ENCODE measurements around the gene ATP11B. TPM values are rescaled to one million over a fixed set of nuclear protein-coding genes. Genes with fewer than 3 reads are reported as not detected.

The ATP11B gene
- total RNA-seq, 1 donor from 2014 or later, result 38.6 TPM

DNA sequence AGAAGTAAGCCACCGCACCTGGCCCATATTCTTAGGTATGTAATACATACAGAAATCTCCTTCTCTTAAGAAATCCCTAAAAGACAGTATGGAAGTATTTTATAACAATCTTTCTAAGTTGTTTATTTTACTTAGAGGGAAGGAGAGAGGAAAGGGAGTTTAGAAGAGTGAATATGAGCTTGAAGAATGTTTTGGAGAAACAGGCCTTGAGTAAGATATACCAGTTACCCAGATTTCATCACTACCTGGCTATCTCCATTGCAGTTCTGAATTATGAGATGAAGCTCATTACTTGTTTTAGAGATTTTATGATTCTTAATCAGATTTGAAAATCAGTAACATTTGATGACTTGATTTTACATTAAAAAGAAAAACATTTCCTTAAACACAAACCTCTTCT is 115.2 kb downstream of the ATP11B start:
- no peak for DNase-seq (ENCODE audit: low read depth)
- H3K4me3 ChIP-seq (ENCODE audit: low read depth, low read length), result no peak overlapping the region
- TF ChIP-seq, protein P1, sequence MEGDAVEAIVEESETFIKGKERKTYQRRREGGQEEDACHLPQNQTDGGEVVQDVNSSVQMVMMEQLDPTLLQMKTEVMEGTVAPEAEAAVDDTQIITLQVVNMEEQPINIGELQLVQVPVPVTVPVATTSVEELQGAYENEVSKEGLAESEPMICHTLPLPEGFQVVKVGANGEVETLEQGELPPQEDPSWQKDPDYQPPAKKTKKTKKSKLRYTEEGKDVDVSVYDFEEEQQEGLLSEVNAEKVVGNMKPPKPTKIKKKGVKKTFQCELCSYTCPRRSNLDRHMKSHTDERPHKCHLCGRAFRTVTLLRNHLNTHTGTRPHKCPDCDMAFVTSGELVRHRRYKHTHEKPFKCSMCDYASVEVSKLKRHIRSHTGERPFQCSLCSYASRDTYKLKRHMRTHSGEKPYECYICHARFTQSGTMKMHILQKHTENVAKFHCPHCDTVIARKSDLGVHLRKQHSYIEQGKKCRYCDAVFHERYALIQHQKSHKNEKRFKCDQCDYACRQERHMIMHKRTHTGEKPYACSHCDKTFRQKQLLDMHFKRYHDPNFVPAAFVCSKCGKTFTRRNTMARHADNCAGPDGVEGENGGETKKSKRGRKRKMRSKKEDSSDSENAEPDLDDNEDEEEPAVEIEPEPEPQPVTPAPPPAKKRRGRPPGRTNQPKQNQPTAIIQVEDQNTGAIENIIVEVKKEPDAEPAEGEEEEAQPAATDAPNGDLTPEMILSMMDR (IDR thresholded peaks at IDR 0.05; ENCODE audit: insufficient read depth, low read length, poor library complexity, severe bottlenecking), result no peak
- no peaks in the 10 kb centered on the region for H3K27me3 ChIP-seq (ENCODE audit: control insufficient read depth, insufficient read depth, low read length)
- H3K36me3 ChIP-seq (ENCODE audit: control insufficient read depth, insufficient read depth, low read length), result no peaks in the 10 kb centered on the region

DNA sequence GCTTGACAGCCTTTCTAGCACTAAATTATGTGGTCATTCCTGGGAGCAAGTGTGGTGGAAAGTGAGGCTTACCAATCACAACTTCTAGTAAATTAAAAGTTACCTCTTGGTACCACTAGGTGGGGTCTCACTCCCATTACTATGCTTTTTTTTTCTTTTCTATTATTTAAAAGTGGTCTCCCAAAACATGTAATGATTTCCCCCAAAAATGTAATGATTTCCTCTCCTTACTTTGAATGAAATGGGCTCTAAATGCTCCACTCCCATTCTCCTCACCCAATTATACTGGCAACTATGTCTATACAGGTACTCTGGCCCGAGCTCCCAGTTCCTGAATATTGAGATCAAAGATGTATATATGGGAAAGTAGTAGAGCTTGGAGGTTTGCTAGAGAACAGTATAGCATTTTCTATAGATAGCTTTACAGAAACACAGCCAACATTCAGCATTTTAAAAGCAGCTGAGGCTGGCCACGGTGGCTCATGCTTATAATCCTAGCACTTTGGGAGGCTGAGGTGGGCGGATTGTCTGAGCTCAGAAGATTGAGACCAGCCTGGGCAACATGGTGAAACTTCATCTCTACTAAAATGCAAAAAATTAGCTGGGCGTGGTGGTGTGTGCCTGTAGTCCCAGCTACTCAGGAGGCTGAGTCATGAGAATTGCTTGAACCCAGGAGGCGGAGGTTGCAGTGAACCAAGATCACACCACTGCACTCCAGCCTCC is 116.2 kb downstream of the ATP11B start:
- Histone ChIP-seq H3K4me3 (ENCODE audit: low read depth, low read length) (no peak overlapping the region), H3K27me3 (ENCODE audit: control insufficient read depth, insufficient read depth, low read length) (no peaks in the 10 kb centered on the region), H3K36me3 (ENCODE audit: control insufficient read depth, insufficient read depth, low read length) (no peaks in the 10 kb centered on the region)
- peak; percentile 14 for DNase-seq (ENCODE audit: low read depth)
- TF ChIP-seq, protein P1 (IDR thresholded peaks at IDR 0.05; ENCODE audit: insufficient read depth, low read length, poor library complexity, severe bottlenecking), result peak; percentile 47

DNA sequence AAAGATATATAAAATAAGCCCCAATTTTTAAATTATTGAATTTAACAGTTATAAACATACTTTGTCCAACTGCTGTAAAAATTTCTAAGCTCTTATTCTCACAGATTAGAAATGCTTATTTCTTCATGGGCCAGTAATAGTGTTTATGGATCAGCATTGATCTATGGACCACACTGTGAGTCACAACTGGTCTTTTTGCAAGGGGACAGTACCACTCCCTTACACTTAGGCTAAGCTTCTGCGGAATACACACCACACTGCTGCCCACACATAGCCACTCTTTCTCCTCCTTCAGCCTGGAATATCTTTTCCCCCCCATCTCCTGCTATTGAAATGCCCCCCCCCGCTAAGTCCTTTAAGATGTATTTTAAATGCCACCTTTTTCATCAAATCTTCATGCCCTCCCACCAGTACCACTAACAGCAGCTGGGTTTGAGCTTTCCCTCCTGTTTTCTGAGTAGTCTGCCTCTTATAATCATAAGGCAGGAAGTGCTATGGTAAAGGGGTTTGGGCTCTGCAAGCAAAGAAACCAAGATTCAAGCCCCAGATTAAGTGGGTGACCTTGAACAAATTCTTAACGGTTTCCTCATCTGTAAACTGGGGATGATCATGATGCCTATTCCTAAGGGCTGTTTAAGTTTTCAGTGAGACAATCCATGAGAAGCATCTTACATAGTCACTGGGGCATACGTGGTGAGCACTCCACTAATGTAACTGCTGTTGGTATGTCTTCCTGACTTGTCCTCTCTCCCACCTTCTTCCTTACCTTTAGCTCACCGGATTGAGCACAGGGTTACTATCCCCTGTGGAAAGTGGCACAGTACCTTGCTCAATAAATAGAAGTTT is 117.9 kb downstream of the ATP11B start:
- DNase-seq (ENCODE audit: low read depth), result no peak
- TF ChIP-seq, protein P1 (IDR thresholded peaks at IDR 0.05; ENCODE audit: insufficient read depth, low read length, poor library complexity, severe bottlenecking), result no peak
- Histone ChIP-seq H3K27me3 (ENCODE audit: control insufficient read depth, insufficient read depth, low read length) (no peaks in the 10 kb centered on the region), H3K36me3 (ENCODE audit: control insufficient read depth, insufficient read depth, low read length) (no peaks in the 10 kb centered on the region), H3K4me3 (ENCODE audit: low read depth, low read length) (no peak overlapping the region)

DNA sequence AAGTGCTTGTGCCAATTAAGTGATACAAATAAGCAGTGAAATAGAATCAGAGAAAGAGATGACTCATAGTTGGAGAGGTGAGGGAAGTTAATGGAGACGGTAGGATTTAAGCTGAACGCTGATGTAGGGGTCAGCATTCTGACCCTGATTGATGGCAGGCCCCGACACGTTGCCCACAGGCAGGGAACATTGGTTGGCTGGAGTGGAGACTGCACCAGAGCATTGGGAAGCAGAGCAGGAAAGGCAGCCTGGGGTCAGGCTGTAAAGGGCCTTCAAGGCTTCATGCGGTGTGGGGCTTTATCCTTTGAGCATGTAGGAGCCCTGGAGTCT is 118.4 kb downstream of the ATP11B start:
- TF ChIP-seq, protein P1 (IDR thresholded peaks at IDR 0.05; ENCODE audit: insufficient read depth, low read length, poor library complexity, severe bottlenecking), result no peak
- Histone ChIP-seq H3K27me3 (ENCODE audit: control insufficient read depth, insufficient read depth, low read length) (no peaks in the 10 kb centered on the region), H3K4me3 (ENCODE audit: low read depth, low read length) (no peak overlapping the region), H3K36me3 (ENCODE audit: control insufficient read depth, insufficient read depth, low read length) (no peaks in the 10 kb centered on the region)
- DNase-seq (ENCODE audit: low read depth), result no peak

DNA sequence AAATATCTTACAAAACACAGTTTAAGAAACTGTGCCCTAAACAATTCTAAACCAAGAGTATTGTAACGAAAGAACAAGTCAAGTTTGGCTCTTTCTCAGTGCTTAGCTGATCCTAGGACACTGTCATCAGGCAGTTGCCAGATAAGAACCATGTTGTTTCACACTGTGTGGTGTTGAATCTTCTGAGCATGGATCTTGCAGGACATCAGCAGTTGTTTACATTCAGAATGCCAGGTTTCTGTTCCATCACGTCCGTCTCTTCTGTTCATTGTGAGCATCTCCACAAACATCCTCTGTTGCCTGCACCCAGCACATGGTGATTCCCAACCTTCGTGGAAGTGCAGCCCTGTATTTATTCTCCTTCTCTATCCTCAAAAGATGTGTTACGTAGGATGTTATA is 119.2 kb downstream of the ATP11B start:
- no peaks in the 10 kb centered on the region for H3K27me3 ChIP-seq (ENCODE audit: control insufficient read depth, insufficient read depth, low read length)
- TF ChIP-seq, protein P1 (IDR thresholded peaks at IDR 0.05; ENCODE audit: insufficient read depth, low read length, poor library complexity, severe bottlenecking), result no peak
- H3K4me3 ChIP-seq (ENCODE audit: low read depth, low read length), result no peak overlapping the region
- no peaks in the 10 kb centered on the region for H3K36me3 ChIP-seq (ENCODE audit: control insufficient read depth, insufficient read depth, low read length)
- DNase-seq (ENCODE audit: low read depth), result no peak
